Fibroblast of gingiva (primary cell): ENCODE results near the gene FYB1.

Experiments used
- DNase-seq: peaks from one replicate; pipeline ENCODE4 v3.0.0-alpha.2; 2011; ENCODE audit warnings: low read depth

The FYB1 gene

GRCh38 chr5:39203951-39204350 lies 15.4 kb downstream of the FYB1 start:
- DNase-seq = no peak

GRCh38 chr5:39203275-39203922 lies 16.0 kb downstream of the FYB1 start:
- DNase-seq = no peak

- DNase-seq = no peak
These were observed 16.6 kb downstream of the FYB1 start for GRCh38 chr5:39202597-39203274.

- no peak for DNase-seq
These were observed 17.4 kb downstream of the FYB1 start for GRCh38 chr5:39201781-39202596.

GRCh38 chr5:39201160-39201780 lies 18.1 kb downstream of the FYB1 start:
- DNase-seq = no peak

DNA sequence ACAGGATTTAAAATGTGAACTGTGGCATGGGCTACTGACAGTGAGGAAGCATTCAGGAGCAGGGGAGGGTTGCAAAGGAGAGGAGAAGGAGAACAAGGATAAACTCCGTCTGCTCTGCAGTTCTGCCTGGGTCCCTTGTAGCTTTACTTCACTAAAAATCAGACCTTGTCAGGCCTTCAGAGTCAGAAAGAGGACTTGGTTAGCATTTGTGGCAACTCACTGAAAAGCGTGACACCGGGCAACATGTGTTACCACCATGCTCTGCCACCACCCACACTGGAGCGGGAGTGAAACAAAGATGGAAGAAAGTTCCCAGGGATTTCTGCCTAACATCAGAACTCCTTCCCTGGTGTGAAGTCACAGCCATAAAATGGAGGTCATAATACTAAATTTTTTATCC lies 19.3 kb downstream of the FYB1 start:
- DNase-seq = no peak

GRCh38 chr5:39199335-39199734 lies 20.0 kb downstream of the FYB1 start:
- peak; percentile 16 for DNase-seq

DNA sequence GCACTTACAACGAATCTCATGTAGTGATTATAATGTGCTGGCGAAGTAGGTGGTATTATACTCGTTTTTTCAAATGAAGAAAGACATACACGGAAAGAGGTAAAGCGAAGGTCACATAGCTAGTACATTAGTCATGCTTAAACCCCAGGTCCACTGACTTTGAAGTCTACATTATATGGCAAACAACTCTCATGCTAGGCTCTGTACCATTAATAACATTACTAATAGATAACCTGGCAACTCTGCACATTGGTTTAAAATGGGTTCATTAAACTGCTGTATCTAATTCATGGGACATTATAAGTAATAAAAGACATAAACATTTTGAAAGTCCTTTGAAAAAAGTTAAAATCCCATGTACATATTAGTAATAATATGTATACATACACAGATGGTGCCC lies 21.2 kb downstream of the FYB1 start:
- no peak for DNase-seq

DNA sequence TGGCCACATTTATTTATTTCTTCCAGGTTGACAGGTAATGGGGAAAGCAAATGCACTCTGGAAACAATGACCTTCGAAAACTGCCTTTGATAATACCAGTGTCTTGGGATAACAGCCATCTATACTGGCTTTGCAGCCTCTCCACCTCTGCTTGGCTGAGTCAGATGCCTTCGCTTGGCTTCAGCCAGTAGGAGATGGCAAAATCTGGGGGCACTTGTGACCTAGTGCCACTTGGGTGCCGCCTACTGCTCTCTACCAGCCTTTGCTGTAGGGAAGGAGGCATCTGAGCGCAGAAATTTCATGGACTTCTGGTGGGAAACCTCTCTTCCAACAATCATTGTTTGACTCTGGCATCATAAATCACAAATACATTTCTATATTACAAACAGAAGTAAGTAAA lies 21.8 kb downstream of the FYB1 start:
- DNase-seq = no peak

GRCh38 chr5:39195198-39195826 lies 24.1 kb downstream of the FYB1 start:
- no peak for DNase-seq

- DNase-seq = peak; percentile 72
These were observed 24.8 kb downstream of the FYB1 start for GRCh38 chr5:39194466-39195136.

DNA sequence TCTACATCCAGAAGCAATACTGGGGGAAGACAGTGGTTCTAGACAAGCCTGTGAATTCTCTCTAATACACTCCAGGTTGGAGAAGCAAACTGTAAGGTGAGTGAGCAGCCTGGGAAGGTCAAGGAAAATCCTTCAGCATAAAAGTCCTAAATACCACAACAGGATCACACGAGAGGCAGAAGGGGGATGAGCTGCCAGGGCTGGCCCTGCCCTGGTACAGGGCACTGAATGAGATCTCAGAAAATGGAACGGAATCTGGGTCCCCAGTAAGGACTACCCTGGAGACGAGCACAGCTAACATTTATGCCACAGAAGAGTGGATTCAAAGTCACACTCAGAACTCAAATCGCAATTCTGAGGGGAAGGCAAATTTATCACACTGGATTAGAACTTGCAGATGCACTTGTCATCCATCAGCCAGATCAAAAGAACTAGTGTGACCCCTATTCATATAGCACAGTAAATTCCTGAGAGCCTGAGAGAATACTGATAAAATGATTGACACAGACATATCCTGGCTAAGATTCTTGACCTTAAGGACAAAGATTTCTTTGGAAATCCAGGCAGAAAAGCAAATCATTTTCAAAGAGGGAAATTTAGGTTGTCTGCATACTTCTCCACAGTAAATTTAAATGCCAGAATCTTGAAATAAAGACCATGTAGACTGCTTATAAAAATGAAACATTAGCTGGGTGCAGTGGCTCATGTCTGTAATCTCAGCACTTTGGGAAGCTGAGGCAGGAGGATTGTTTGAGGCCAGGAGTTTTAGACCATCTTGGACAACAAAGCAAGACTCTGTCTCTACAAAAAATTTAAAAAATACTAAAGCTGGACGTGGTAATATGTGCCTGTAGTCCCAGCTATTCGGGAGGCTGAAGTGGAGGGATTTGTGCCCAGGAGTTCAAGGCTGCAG lies 25.6 kb downstream of the FYB1 start:
- DNase-seq = no peak

DNA sequence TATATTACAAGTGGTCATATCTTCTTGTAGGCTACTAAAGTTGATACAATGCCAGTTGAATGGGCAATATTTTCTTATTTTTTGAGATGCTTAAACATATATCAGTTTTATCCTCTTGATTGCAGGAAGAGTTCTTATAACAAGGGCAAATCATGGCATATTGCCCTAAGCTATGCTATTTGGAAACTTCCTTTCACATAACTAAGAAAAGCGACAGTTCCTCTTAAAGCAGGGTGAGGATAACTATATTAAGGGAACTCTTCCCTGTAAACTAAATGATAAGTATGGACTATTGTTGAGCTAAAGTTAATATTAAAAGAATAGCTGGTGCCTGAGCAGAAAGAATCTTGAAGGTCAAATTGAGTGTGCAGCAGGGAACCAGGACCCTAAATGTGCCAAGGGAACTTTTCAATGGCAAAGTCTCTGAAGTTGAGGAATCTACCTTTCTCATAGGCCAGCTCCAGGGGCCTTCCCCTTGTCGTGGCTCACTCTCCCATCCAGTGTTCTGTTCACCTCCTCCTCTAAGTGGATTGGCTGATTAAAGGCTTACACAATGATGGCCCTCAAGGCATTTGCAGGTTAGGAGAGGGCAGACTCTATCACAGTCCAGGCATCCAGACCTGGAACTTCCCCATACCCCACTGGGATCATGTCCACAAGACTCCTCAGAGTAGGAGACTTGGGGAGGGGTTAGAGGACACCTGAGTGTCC lies 26.8 kb downstream of the FYB1 start:
- DNase-seq = no peak

DNA sequence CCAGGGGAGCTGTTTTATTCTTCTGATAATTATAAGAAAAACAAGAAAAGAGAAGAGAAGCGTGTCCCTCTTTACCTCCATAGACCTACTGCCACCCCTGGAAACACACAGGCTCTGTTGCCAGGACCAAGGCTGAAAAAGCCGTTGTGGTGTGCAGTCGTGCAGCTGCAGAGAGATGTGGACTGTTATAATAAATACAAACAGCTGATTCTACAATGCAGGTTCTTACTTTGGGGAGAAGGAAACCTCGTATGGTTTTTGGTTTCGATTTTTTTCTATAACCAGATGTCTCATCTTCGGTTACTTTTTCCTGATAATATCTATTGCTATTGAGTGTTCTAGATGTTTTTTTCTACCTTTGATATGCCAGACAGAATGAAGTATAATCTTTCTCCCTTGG lies 28.1 kb downstream of the FYB1 start:
- no peak for DNase-seq

DNA sequence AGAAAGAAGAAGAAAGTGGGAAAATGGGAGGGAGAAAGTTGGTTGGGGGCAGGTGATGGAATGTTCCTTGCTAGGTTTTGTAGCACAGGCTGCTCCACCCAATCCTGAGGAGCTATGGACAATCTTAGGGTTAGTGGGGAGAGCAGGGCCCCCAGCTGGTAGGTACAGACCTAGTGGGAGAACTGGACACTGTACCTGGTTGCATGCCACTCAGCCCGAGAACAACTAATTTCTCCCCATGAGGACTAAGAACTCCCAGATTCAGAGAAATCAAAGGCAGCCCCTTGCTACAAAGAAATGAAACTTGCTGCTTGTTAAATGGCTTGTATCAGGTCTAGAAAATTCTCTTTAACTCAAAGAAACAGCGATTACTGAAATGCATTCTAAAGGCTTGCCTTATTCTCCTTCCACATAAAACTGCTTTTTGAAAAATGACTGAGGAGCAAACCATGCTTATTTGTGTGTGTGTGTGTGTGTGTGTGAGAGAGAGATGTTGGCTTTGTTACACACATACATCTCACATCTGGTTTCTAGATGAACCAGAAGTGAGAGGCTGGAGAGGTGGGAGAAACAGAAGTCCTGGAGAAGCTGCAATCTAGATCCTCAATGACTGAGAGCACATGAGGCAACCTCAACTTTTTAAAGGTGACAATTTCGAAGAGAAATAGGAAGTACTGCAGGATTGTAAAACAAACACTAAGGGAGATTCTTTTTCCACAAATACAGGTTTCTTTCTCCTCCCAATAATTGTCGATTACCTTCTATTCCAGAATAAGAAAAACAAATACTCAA lies 28.9 kb downstream of the FYB1 start:
- DNase-seq = no peak

DNA sequence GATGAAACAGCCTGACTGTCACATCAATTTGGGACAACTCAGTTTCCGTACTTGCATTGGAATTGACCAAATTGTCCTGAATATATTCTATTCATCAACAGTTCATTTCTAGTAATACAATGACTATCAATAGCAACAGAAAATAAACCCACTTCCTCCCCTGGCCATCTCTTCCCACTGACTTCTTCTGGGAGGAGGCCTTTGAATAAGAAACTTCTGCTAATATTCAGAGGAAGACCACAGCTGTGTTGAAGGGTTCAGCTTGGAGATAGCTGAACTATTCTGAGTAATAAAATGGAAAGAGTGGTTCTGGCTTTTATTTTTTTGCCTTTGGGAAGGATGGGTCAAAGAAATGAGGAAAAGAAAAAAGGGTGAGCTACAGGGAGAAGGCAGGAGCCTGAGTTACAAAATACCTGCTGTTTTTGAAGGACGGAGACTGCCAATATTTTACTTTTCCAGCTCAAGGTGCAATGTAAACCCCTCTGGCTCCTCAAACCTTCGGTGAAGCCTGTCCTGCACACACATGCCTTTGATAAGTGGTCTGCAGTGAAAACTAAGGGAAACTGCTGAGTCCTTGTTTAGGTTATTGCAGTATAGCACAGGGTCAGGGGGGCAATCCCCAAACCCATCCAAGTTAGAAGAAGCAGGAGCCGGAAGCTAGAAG lies 29.9 kb downstream of the FYB1 start:
- DNase-seq = no peak

DNA sequence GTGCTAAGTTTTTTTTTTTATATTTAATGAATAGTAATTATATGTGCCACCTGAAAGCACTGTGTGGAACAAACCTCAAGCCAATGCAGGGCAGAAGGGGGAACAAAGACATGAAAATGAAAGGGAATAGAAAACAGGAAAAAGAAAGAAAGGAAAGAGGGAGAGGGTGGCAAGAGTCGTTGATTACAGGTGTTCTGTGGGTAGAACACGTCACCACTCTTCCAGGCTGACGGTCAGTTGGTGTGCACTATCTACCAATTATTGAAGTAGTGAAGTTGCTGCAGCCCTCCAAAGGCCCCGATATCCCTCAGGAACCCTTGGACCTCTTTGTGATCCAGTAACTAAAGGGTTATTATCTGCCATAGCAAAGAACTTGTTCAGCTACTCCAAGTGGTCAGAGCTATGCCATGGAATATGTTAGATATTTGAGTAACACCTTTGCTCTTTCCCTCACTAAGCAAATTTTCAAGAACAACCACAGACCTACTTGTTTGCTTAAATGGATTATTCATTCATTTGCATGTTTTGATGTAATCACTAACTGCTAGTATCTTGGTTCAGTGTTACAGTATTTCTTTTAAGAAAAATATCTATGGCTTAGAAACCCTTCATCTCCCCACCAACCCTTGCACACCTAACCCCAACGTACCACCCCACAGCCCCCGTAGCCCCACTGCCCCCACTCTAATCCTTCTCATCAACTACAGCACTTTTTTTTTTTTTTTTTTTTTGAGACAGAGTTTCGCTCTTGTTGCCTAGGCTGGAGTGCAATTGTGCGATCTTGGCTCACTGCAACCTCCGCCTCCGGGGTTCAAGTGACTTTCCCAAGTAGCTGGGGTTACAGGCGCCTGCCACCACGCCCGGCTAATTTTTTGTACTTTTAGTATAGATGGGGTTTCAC lies 31.3 kb downstream of the FYB1 start:
- DNase-seq = no peak
